Activated T-cell treated with anti-CD3 and anti-CD28 coated beads, Interleukin-2, amount 50 U/mL, for 4 hours (primary cell): ENCODE results near the gene ARHGAP42. TPM values are rescaled to one million over a fixed set of nuclear protein-coding genes. Genes with fewer than 3 reads are reported as not detected.

Experiments used
- ATAC-seq, 2 donors: fragments of 200-7000 bp; cut with Tn5 transposase; one replicate each; pipeline ENCODE4 v1.10.0; 2021
- DNase-seq: peaks from one replicate; pipeline ENCODE4 v3.0.0-alpha.2; 2020
- H3K27me3 Mint-ChIP-seq: one replicate; pipeline ENCODE4 v1.8.0; 2021; ENCODE audit warnings: low read depth, mixed read lengths
- H3K36me3 Mint-ChIP-seq: one replicate; pipeline ENCODE4 v1.8.0; 2022; ENCODE audit warnings: mixed read lengths; ENCODE audit not compliant: insufficient read depth
- H3K4me1 Mint-ChIP-seq: one replicate; pipeline ENCODE4 v1.8.0; 2021; ENCODE audit warnings: low read depth, mixed read lengths
- H3K4me3 Mint-ChIP-seq: one replicate; pipeline ENCODE4 v1.8.0; 2021; ENCODE audit warnings: mild to moderate bottlenecking, moderate library complexity, mixed read lengths
- H3K9me3 Mint-ChIP-seq: one replicate; pipeline ENCODE4 v1.8.0; 2021; ENCODE audit warnings: mixed read lengths
- total RNA-seq, 3 donors: library from RNA; stranded (reverse); gene quantifications; one replicate each; pipeline ENCODE4 v1.2.1, GENCODE V29; 2021

The ARHGAP42 gene
- total RNA-seq, 3 donors from 2014 or later = 0.11 to 0.35 (median 0.28) TPM

DNA sequence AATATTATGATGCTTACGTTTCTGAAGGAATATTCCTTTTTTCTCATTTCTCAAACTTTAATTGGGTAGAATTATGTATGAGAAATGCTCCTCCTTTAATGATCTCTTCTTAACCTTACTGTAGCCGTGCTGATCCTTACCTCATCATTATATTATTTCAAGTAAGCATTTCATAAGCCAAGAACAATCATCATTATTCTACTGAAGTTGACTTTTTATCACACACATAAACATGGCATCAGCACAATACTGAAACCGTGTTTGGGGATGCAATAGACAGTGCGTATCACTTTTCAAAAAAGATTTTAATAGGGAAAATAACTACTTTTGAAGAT, 162.8 kb downstream of the ARHGAP42 start:
- Mint-ChIP-seq H3K9me3 (peaks cover 5% of the 10 kb centered on the region), H3K36me3 (no peaks in the 10 kb centered on the region), H3K4me3 (no peak overlapping the region), H3K4me1 (no peaks in the 10 kb centered on the region), H3K27me3 (no peaks in the 10 kb centered on the region)
- no peak for DNase-seq
- ATAC-seq = no peak

DNA sequence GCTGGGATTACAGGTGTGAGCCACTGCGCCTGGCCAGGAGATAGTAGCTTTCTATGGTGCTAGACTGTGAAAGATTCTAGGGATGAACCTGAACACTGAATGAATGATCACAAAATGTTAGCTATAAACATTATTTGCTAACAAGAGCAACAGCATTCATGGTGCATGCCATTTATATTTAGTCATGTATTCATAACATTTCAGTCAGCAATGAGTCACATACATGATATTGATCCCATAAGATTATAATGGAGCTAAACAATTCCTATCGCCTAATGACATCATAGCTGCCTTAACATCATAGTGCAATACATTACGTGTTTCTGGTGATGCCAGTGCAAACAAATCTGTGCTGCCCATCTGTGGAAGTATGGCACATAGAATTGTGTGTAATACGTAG, 164.1 kb downstream of the ARHGAP42 start:
- no peak for DNase-seq
- no peaks in the 10 kb centered on the region for H3K4me1 Mint-ChIP-seq
- H3K27me3 Mint-ChIP-seq = no peaks in the 10 kb centered on the region
- no peak overlapping the region for H3K4me3 Mint-ChIP-seq
- peaks cover 5% of the 10 kb centered on the region for H3K9me3 Mint-ChIP-seq
- no peak for ATAC-seq
- H3K36me3 Mint-ChIP-seq = no peaks in the 10 kb centered on the region

DNA sequence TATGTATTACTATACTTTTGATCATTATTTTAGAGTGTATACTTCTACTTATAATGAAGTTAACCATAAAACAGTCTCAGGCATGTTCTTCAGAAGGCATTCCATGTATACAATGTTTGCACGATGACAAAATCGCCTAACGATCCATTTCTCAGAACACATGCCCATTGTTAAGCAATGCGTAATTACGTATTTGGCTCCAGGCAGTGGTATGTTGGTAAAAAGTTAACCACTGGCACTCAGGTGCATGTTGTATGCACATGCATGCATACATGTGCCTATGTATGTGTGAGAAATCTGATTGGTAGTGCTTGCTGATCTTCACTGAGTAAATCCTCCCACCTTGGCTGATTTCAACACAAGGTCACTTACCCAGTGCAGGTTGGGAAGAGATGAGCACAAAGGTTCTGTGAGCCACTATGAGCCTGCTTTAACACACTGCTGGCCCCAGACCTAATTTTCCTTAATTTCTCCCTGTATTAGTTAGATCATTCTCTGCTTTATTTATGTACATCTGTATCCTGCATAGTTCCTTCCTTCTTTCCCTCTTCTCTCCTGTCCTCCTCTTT, 164.6 kb downstream of the ARHGAP42 start:
- Mint-ChIP-seq H3K27me3 (no peaks in the 10 kb centered on the region), H3K36me3 (no peaks in the 10 kb centered on the region), H3K4me3 (no peak overlapping the region), H3K9me3 (peaks cover 1% of the 10 kb centered on the region), H3K4me1 (no peaks in the 10 kb centered on the region)
- ATAC-seq (no peak), DNase-seq (no peak)

DNA sequence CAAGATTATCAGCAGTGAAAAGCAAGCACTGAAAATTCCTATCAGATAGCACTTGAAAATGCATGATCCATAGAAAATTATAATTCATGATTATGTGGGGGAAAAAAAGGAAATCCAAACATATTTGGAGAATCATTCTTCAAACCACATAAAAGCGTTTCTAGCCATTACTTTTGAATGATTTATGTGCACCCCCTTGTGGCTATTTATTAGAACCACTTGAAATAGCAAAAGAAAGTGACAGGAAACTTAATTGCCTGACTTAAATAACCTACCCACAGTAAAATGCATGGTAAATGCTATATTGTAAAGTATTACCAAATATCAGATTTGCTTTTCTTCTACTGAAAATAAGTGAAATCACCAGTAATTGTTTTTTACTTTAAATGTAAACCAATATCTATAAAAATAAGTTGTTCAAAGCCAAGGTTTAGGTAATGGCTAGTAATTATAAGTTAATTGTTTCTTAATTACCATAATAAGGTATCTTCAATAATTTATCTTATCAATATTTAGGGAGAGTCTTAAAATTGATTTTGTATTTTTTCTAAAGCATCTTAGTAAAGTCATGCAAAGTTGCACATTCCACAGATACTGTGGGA, 168.5 kb downstream of the ARHGAP42 start:
- no peak for DNase-seq
- Mint-ChIP-seq H3K4me3 (no peak overlapping the region), H3K36me3 (no peaks in the 10 kb centered on the region), H3K9me3 (peaks cover 4% of the 10 kb centered on the region), H3K4me1 (no peaks in the 10 kb centered on the region), H3K27me3 (no peaks in the 10 kb centered on the region)
- ATAC-seq = no peak

DNA sequence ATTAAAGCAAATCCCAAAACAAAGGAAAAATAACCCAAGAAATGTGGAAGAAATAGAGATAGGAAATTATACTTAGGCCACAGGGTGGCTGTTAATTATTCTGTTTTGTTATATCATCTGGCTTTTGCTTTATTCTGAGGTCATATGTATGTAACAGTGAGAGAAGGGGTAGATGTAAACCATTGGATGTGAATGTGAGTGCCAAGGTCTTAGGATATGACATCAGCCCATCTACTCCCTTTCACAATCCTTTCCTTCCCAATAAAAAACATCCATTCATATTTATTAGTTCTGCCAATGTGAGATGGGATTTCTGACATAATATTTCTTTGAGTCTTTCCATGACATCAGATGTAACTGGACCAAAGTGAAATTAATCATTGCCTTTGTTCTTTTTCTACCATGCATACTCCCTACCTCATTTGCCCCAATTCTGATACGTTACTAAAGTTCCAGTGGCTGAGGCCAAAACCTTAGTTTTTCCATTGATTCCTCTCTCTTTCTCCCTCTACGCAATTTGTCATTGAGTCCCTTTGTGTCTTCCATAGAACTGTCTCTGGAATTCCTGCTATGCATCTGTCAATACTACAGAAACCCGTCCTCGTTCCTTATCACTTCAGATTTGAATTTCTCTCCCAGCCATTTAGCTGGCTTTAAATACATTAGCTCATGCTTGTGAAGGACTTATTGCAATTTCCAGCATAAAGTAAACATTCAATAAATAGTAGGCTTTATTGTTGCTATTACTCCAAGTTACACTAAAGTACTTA, 170.3 kb downstream of the ARHGAP42 start:
- no peaks in the 10 kb centered on the region for H3K4me1 Mint-ChIP-seq
- ATAC-seq = no peak
- no peaks in the 10 kb centered on the region for H3K27me3 Mint-ChIP-seq
- peaks cover 9% of the 10 kb centered on the region for H3K9me3 Mint-ChIP-seq
- H3K4me3 Mint-ChIP-seq = no peak overlapping the region
- DNase-seq = no peak
- no peaks in the 10 kb centered on the region for H3K36me3 Mint-ChIP-seq

DNA sequence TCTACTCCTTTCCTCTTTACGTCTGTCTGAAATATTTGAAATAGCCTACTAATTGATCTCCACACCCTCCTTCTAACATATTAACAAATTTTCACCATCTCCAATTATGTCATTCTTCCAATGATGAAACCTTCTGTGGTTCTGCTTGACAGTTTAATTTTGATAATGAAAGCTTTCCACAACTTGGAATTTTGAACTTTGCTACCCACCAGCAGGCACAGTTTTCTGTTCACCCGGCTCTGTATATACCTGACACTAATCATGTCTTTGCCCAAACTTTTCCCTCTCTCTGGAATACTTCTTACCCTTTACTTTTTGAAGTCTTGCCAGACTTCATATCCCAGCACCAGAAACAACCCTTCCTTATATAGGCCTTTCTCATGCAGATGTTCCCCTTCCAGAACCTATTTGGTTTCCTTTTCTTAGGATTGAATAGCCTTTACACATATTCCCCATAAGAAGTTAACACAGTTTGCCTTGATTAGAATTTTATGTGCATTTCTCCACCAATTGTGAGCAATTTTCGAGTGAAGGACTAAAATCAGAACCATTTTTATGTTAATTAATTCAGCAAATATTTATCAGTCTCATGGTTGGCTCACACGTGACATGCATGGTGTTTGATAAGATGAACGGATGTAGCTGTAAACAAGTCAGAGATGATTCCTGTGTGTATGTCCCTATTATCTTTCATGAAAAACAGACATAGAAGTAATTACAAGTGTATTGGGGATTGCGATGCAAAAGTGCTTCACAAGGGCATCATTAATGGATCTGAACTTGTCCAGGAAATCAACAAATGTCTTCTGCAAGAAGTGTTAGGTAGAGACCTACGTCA, 173.4 kb downstream of the ARHGAP42 start:
- Mint-ChIP-seq H3K27me3 (no peaks in the 10 kb centered on the region), H3K4me3 (no peak overlapping the region), H3K4me1 (no peaks in the 10 kb centered on the region), H3K9me3 (peaks cover 9% of the 10 kb centered on the region), H3K36me3 (no peaks in the 10 kb centered on the region)
- DNase-seq = no peak
- ATAC-seq = no peak

DNA sequence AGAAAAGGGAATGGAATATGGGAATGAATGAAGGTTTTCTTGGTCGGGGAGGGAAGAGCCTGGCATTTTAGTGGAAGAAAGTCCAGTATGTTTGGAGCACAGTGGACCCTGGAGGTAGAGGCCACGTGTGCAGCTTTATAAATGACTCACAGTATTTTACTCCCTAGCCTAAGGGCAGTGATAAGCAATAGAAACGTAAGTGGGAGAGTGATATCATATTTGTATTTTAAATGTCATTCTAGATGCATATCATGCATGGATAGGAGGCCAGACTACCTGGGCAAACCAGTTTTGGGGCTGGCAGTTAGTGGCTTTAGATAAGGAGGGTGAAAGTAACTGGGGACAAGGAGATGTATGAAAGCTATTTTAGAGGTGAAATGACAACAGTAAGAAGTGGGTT, 174.1 kb downstream of the ARHGAP42 start:
- no peaks in the 10 kb centered on the region for H3K27me3 Mint-ChIP-seq
- peaks cover 9% of the 10 kb centered on the region for H3K9me3 Mint-ChIP-seq
- no peaks in the 10 kb centered on the region for H3K4me1 Mint-ChIP-seq
- no peaks in the 10 kb centered on the region for H3K36me3 Mint-ChIP-seq
- ATAC-seq (no peak), DNase-seq (no peak)
- H3K4me3 Mint-ChIP-seq = no peak overlapping the region

DNA sequence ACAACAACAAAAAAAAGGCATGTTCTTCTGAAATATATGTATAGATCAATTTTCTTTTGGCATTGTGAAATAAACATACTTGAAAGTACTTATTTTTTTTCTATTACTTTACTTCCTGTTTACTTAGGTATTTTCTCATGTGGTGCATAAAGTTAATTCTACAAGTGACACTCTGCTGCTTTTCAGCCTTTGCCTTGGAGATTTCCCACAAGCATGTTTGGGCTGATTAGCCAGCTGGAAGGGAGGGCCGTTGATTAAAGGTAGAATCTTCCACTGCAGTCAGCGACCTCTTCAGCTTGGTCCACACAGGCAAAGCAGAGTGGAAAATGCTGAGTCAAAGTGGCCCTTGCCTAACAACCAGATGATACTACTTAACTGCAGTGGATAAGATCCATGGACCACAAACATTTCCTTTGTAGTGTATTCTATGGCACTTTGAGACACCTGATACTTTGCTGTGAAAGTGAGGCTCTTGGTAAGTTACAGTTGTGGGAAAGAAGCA, 176.0 kb downstream of the ARHGAP42 start:
- ATAC-seq (no peak), DNase-seq (no peak)
- Mint-ChIP-seq H3K27me3 (no peaks in the 10 kb centered on the region), H3K36me3 (no peaks in the 10 kb centered on the region), H3K4me1 (no peaks in the 10 kb centered on the region), H3K9me3 (peaks cover 9% of the 10 kb centered on the region), H3K4me3 (no peak overlapping the region)

DNA sequence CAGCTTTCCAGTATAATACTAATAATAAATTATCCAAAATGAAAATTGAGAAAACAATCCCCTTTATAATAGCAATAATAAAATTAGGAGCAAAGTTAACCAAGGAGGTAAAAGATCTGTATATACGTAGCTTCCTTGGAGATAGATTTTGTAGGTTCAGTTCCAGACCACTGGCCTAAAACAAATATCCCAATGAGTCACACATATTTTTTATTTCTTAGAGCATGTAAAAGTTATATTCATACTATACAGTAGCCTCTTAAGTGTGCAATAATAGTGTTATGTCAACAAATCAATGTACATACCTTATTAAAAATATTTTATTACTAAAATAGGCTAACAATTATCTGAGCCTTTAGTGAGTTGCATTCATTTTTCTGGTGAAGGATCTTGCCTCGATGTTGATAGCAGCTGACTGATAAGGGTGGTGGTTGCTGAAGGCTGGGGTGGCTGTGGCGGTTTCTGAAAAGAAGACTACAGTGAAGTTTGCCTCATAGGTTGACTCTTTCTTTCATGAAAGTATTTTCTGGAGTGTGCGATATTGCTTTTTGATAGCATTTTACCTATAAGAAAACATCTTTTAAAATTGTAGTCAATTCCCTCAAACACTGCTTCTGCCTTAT, 178.5 kb downstream of the ARHGAP42 start:
- Mint-ChIP-seq H3K36me3 (no peaks in the 10 kb centered on the region), H3K27me3 (no peaks in the 10 kb centered on the region), H3K4me1 (no peaks in the 10 kb centered on the region), H3K4me3 (no peak overlapping the region), H3K9me3 (peaks cover 9% of the 10 kb centered on the region)
- DNase-seq (no peak), ATAC-seq (no peak)

DNA sequence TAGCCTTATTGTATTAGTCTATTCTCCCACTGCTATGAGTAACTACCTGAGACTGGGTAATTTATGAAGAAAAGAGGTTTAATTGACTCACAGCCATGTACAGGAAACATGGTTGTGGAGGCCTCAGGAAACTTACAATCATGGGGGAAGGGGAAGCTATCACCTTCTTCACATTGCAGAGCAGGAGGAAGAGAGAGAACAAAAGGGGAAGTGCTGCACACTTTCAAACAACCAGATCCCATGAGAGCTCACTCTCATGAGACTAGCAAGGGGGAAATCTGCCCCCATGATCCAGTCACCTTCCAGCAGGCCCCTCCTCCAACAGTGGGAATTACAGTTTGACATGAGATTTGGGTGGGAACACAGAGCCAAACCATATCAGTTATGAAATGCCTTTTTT, 179.4 kb downstream of the ARHGAP42 start:
- H3K36me3 Mint-ChIP-seq = no peaks in the 10 kb centered on the region

DNA sequence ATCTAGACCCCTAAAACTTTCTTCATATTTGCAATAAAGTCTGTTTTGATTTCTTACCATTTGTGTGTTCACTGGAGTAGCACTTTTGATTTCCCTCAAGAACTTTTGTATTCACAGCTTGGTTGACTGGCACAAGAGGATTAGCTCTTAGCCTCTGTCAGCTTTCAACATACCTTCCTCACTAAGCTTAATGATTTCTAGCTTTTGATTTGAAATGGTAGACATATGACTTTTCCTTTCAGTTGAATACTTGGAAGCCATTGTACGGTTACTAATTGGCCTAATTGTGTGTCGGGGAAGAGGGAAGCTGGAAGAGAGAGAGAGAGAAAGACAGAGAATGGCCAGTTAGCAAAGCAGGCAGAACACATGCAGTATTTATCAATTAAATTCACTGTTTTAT, 180.5 kb downstream of the ARHGAP42 start:
- Mint-ChIP-seq H3K27me3 (no peaks in the 10 kb centered on the region), H3K4me3 (no peak overlapping the region), H3K4me1 (no peaks in the 10 kb centered on the region), H3K36me3 (no peaks in the 10 kb centered on the region), H3K9me3 (peaks cover 4% of the 10 kb centered on the region)
- ATAC-seq (no peak), DNase-seq (no peak)

More for the DNA sequence above, 179.4 kb downstream of the ARHGAP42 start:
- H3K9me3 Mint-ChIP-seq = peaks cover 4% of the 10 kb centered on the region
- H3K27me3 Mint-ChIP-seq = no peaks in the 10 kb centered on the region
- no peak overlapping the region for H3K4me3 Mint-ChIP-seq
- DNase-seq (no peak), ATAC-seq (no peak)
- H3K4me1 Mint-ChIP-seq = no peaks in the 10 kb centered on the region

DNA sequence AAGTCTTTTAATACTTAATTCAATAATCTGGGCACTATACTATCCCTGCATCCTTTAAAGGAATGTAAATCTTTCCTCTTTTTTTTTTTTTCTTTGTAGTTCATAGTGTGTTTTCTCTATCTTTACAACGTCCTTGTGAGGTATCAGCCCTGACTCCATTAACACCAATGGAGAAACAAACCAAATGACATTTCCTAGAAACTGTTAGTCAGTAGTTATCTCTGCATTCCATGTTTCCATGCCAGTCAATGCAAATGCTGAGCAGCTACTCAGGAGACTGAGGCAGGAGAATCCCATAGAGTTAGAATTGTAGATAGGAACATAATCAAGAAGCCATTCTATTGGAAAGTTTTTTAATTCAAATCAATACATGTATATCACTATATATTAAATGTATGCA, 182.2 kb downstream of the ARHGAP42 start:
- ATAC-seq (no peak), DNase-seq (no peak)
- peaks cover 4% of the 10 kb centered on the region for H3K9me3 Mint-ChIP-seq
- no peaks in the 10 kb centered on the region for H3K4me1 Mint-ChIP-seq
- H3K36me3 Mint-ChIP-seq = no peaks in the 10 kb centered on the region
- no peaks in the 10 kb centered on the region for H3K27me3 Mint-ChIP-seq
- H3K4me3 Mint-ChIP-seq = no peak overlapping the region

DNA sequence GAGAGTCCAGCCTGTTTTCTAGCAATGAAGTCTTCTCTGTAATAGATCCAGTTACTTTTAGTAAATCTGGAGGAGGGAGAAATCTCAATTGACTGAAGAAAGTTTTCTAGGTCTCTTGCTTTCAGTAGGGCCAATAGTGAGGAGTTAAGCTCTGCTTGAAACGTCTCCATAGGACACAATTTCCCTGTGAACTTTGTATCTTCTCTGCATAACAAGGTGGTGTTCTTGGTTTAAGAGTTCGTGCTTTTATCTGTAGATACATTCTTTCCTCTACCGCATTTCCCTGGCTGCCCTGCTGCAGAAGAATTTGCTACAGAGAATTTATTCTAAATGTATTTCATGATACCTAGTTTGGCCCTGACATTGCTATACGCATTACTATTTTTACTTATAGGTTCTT, 183.1 kb downstream of the ARHGAP42 start:
- DNase-seq = no peak
- Mint-ChIP-seq H3K4me3 (no peak overlapping the region), H3K36me3 (no peaks in the 10 kb centered on the region), H3K4me1 (no peaks in the 10 kb centered on the region), H3K9me3 (peaks cover 4% of the 10 kb centered on the region), H3K27me3 (no peaks in the 10 kb centered on the region)
- no peak for ATAC-seq
